H1 (cell line): ENCODE data around the gene MARCHF2.

ENCODE experiments used
- CBX5 ChIP-seq: fragments of 300-800, 300-1000 bp; sonication (generic); IDR thresholded peaks from 2 replicates; pipeline ENCODE4 v1.7.1; 2016; ENCODE audit warnings: antibody characterized with exemption, low read length, low read depth
- CTCF ChIP-seq, 3 experiments: IDR thresholded peaks; 1 replicate in 2 of 3; 2 replicates in 1 of 3; pipeline versions ENCODE4 v1.5.1 to v1.6.1; 2011; ENCODE audit warnings: low read length in 3 of 3, mild to moderate bottlenecking in 3 of 3, inconsistent platforms in 2 of 3, low read depth in 1 of 3, moderate library complexity in 1 of 3; ENCODE audit not compliant: insufficient read depth in 1 of 3; ENCODE audit errors: control extremely low read depth in 1 of 3
- EP300 ChIP-seq, 2 experiments: IDR thresholded peaks; 1 replicate in 1 of 2; 2 replicates in 1 of 2; pipeline ENCODE4 v1.6.1; 2011 to 2012; ENCODE audit warnings: low read depth in 2 of 2, low read length in 2 of 2, mild to moderate bottlenecking in 2 of 2, borderline replicate concordance in 1 of 2, inconsistent platforms in 1 of 2, moderate library complexity in 1 of 2
- EZH2 ChIP-seq: fragments of 200-600 bp; sonication (generic); IDR thresholded peaks from 2 replicates; pipeline ENCODE4 v1.7.1; 2012; ENCODE audit warnings: low read depth, mild to moderate bottlenecking, moderate library complexity, low read length, inconsistent platforms; ENCODE audit not compliant: severe bottlenecking
- JUND ChIP-seq: IDR thresholded peaks from 2 replicates; pipeline ENCODE4 v1.6.1; 2011; ENCODE audit warnings: mild to moderate bottlenecking, improper control_type of control experiment, low read length
- MAFK ChIP-seq: IDR thresholded peaks from 2 replicates; pipeline ENCODE4 v1.6.1; 2012; ENCODE audit warnings: low read depth, mild to moderate bottlenecking, improper control_type of control experiment, low read length
- POLR2A ChIP-seq, 2 experiments: IDR thresholded peaks; 1 replicate in 1 of 2; 2 replicates in 1 of 2; pipeline ENCODE4 v1.6.1; 2011; ENCODE audit warnings: low read depth in 2 of 2, low read length in 2 of 2, mild to moderate bottlenecking in 2 of 2; ENCODE audit errors: control extremely low read depth in 1 of 2
- RAD21 ChIP-seq, 2 experiments: IDR thresholded peaks in 1 of 2; conservative IDR thresholded peaks in 1 of 2; 2 replicates each; pipeline ENCODE4 v1.6.1; 2011; ENCODE audit warnings: low read depth in 2 of 2, low read length in 2 of 2, improper control_type of control experiment in 1 of 2, inconsistent platforms in 1 of 2, mild to moderate bottlenecking in 1 of 2, moderate library complexity in 1 of 2
- SIN3A ChIP-seq, 2 experiments: IDR thresholded peaks in 1 of 2; conservative IDR thresholded peaks in 1 of 2; 2 replicates each; pipeline ENCODE4 v1.6.1; 2011 to 2012; ENCODE audit warnings: low read length in 2 of 2, improper control_type of control experiment in 1 of 2, low read depth in 1 of 2, mild to moderate bottlenecking in 1 of 2
- SP1 ChIP-seq: IDR thresholded peaks from 2 replicates; pipeline ENCODE4 v1.6.1; 2011; ENCODE audit warnings: low read depth, low read length
- SP2 ChIP-seq: IDR thresholded peaks from 2 replicates; pipeline ENCODE4 v1.6.1; 2012; ENCODE audit warnings: mild to moderate bottlenecking, low read length, inconsistent platforms
- TCF12 ChIP-seq: IDR thresholded peaks from 2 replicates; pipeline ENCODE4 v1.6.1; 2011; ENCODE audit warnings: low read depth, mild to moderate bottlenecking, low read length
- ZNF274 ChIP-seq: IDR thresholded peaks from 2 replicates; pipeline ENCODE4 v1.7.0; 2012; ENCODE audit warnings: low read length, borderline replicate concordance; ENCODE audit errors: extremely low read depth
- TF ChIP-seq, protein P1 (sequence below): IDR thresholded peaks from 2 replicates; pipeline ENCODE4 v1.6.1; 2012; ENCODE audit warnings: inconsistent platforms

DNA sequence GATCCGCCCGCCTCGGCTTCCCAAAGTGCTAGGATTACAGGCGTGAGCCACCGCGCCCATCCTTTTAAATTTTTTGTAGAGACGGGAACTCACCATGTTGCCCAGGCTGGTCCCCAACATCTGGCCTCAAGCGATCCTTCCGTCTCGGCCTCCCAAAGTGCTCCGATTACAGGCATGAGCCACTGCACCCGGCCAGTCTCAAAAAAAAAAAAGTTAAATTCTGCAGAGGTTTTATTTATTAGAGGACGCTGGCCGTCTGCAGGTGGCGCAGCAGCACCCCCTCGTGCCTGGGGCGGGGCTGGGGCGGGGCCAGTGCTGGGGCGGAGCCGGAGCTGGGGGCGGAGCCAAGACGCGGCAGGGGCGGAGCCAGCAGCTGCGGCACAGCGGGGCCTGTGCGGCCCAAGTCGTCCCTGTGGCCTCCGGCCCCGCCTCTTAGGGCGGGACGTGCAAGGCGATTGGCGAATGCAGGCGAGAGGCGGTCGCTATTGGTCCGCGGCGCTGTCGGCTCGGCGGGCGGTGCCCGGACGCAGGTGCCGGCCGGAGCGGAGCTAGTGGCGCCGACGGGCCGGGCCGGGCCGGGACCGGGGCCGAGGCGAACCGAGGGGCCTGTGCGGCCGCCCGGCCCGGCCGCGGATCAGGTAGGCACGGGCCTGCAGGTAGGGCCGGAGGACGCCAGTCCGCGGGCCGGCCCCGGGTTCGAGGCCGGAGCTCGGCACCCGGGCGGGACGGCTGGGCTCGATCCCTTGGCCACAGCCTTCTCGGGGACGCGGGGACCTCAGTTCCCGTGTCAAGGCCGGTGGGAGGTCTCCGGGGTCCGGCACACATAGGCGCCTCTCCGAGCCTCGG, at the start of gene MARCHF2:
- peak; percentile 64 for TF ChIP-seq SP2
- TF ChIP-seq POLR2A (IDR thresholded peaks at IDR 0.05; ENCODE audit: control extremely low read depth in 1 of 2, low read depth in 2 of 2, low read length in 2 of 2): no peak
- TF ChIP-seq MAFK: no peak
- no peak for TF ChIP-seq SIN3A (conservative IDR thresholded peaks at IDR 0.05 in 1 of 2, IDR thresholded peaks at IDR 0.05 in 1 of 2; ENCODE audit: low read depth in 1 of 2, low read length in 2 of 2)
- TF ChIP-seq RAD21 (IDR thresholded peaks at IDR 0.05 in 1 of 2, conservative IDR thresholded peaks at IDR 0.05 in 1 of 2; ENCODE audit: low read depth in 2 of 2, low read length in 2 of 2): peak in 1 of 2 experiments; percentile 52; a peak in 2 of 4 replicates
- TF ChIP-seq EZH2: no peak
- peak; percentile 38 to 62 (median 43) for TF ChIP-seq CTCF (IDR thresholded peaks at IDR 0.05; ENCODE audit: control extremely low read depth in 1 of 3, insufficient read depth in 1 of 3, low read depth in 1 of 3, low read length in 3 of 3)
- TF ChIP-seq ZNF274: no peak
- TF ChIP-seq JUND: no peak
- no peak for TF ChIP-seq CBX5
- no peak for TF ChIP-seq EP300 (IDR thresholded peaks at IDR 0.05; ENCODE audit: borderline replicate concordance in 1 of 2, low read depth in 2 of 2, low read length in 2 of 2)
- peak; percentile 98 for TF ChIP-seq SP1
- no peak for TF ChIP-seq TCF12
- TF ChIP-seq, protein P1, sequence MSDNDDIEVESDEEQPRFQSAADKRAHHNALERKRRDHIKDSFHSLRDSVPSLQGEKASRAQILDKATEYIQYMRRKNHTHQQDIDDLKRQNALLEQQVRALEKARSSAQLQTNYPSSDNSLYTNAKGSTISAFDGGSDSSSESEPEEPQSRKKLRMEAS: peak; percentile 47; the same call in 1 of the 2 replicates
